Measurements from ENCODE around the gene SGPP2.
A peak's percentile ranks its signal among the peaks of the same experiment; 100 is the strongest.

Gene SGPP2

GRCh38 chr2:222506230-222506935 is 82.0 kb downstream of the SGPP2 start:
- no peaks in the 10 kb centered on the region for H3K4me1 ChIP-seq (ENCODE audit: control insufficient read depth, low read depth, low read length)
- no peak overlapping the region for H3K4me3 ChIP-seq (ENCODE audit: low read length)
- no peaks in the 10 kb centered on the region for H3K27me3 ChIP-seq (ENCODE audit: control insufficient read depth, insufficient read depth, low read length)
- H3K27ac ChIP-seq (ENCODE audit: low read length) = no peak overlapping the region
- H3K9ac ChIP-seq (ENCODE audit: low read length) = no peak overlapping the region
- H3K9me3 ChIP-seq (ENCODE audit: control insufficient read depth, low read depth, low read length) = no peaks in the 10 kb centered on the region
- no peaks in the 10 kb centered on the region for H3K36me3 ChIP-seq (ENCODE audit: control insufficient read depth, low read depth, low read length)

DNA sequence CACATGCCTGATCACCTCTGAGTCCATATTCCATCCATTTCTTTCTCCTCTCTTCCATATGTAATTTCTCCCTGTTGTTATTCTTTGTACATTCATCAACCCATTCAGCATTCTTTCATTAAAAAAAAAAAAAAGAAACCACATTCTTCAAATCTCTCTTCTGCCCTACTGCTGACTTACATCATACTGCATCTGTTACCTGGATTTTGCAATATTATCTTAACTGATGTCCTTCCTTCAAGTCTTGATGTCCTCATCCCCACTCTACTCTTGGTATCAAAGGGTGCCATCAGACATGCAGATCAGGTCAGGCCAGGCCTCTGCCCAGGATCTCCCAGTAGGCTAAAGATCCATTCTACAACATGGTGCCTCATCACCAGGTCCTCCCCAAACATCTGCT is 90.6 kb downstream of the SGPP2 start:
- H3K4me3 ChIP-seq (ENCODE audit: low read length) = no peak overlapping the region
- no peaks in the 10 kb centered on the region for H3K9me3 ChIP-seq (ENCODE audit: control insufficient read depth, low read depth, low read length)
- no peak overlapping the region for H3K9ac ChIP-seq (ENCODE audit: low read length)
- H3K27me3 ChIP-seq (ENCODE audit: control insufficient read depth, insufficient read depth, low read length) = peaks cover 7% of the 10 kb centered on the region
- peaks cover 15% of the 10 kb centered on the region for H3K4me1 ChIP-seq (ENCODE audit: control insufficient read depth, low read depth, low read length)
- no peaks in the 10 kb centered on the region for H3K36me3 ChIP-seq (ENCODE audit: control insufficient read depth, low read depth, low read length)
- no peak overlapping the region for H3K27ac ChIP-seq (ENCODE audit: low read length)

DNA sequence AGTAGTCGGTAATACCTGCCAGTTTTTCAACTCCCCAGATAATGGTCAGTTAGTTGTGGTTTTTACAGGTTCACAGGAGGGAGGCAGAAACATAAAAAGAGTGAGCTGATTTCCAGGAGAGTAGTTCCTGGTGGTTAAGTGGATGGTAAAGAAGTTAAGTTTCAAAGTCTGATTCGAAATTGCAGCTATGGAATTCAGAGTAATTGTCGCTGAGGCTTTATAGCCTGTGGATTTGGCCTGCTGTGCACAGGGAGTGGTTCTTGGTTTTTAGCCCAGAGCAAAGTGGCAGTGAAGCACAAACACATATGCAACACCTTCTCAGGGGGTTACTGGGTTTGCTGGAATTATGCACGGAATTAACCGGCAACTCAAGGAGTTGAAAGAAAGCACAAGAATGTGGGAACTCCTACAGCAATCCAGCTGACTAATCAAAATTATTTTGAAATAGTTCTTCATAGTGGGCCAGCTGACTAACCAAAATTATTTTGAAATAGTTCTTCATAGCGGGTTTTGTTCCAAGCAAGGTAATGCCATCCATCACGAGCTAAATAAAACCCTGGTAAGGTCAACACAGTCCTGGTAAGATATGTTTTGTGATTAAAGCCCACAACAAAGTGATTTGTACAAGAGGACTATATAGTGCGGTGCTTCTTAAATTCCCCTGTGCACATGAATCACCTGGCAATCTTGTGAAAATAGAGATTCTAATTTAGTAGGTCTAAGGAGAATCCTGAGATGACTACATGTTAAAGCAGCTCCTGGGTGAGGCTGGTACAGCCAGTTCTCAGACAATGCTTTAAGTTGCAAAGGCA is 94.4 kb downstream of the SGPP2 start:
- H3K27ac ChIP-seq (ENCODE audit: low read length) = no peak overlapping the region
- H3K4me3 ChIP-seq (ENCODE audit: low read length) = peak overlapping the region; percentile 9
- no peaks in the 10 kb centered on the region for H3K9me3 ChIP-seq (ENCODE audit: control insufficient read depth, low read depth, low read length)
- H3K36me3 ChIP-seq (ENCODE audit: control insufficient read depth, low read depth, low read length) = no peaks in the 10 kb centered on the region
- no peak overlapping the region for H3K9ac ChIP-seq (ENCODE audit: low read length)
- peaks cover 15% of the 10 kb centered on the region for H3K4me1 ChIP-seq (ENCODE audit: control insufficient read depth, low read depth, low read length)
- peaks cover 7% of the 10 kb centered on the region for H3K27me3 ChIP-seq (ENCODE audit: control insufficient read depth, insufficient read depth, low read length)

DNA sequence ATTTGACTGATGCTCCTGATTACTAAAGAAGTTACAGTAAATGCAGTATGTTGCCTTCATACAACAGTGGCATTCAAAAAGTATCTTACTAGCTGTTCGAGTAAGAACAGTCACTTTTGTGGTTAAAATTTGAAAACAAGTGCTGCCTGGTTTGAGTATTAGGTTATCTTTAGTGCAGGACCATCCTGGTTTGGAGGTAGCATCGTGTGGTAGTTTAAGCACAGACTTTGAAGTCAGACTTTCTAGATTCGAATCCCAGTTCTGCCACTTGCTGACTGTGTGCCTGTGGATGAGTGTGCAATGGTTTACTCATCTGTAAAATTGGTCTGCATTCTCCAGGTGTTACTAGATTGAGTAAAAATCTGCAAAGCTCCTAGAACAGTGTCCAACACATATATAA is 96.8 kb downstream of the SGPP2 start:
- Histone ChIP-seq H3K4me3 (ENCODE audit: low read length) (no peak overlapping the region), H3K27ac (ENCODE audit: low read length) (no peak overlapping the region), H3K27me3 (ENCODE audit: control insufficient read depth, insufficient read depth, low read length) (peaks cover 7% of the 10 kb centered on the region), H3K9ac (ENCODE audit: low read length) (no peak overlapping the region), H3K4me1 (ENCODE audit: control insufficient read depth, low read depth, low read length) (peaks cover 15% of the 10 kb centered on the region), H3K9me3 (ENCODE audit: control insufficient read depth, low read depth, low read length) (no peaks in the 10 kb centered on the region), H3K36me3 (ENCODE audit: control insufficient read depth, low read depth, low read length) (no peaks in the 10 kb centered on the region)

- Histone ChIP-seq H3K27me3 (ENCODE audit: control insufficient read depth, insufficient read depth, low read length) (peaks cover 4% of the 10 kb centered on the region), H3K9me3 (ENCODE audit: control insufficient read depth, low read depth, low read length) (no peaks in the 10 kb centered on the region), H3K9ac (ENCODE audit: low read length) (no peak overlapping the region), H3K27ac (ENCODE audit: low read length) (no peak overlapping the region), H3K36me3 (ENCODE audit: control insufficient read depth, low read depth, low read length) (no peaks in the 10 kb centered on the region), H3K4me1 (ENCODE audit: control insufficient read depth, low read depth, low read length) (peaks cover 15% of the 10 kb centered on the region), H3K4me3 (ENCODE audit: low read length) (no peak overlapping the region)
Measured at GRCh38 chr2:222522082-222522481, 97.7 kb downstream of the SGPP2 start.

GRCh38 chr2:222523783-222524544 is 99.6 kb downstream of the SGPP2 start:
- Histone ChIP-seq H3K4me1 (ENCODE audit: control insufficient read depth, low read depth, low read length) (peaks cover 4% of the 10 kb centered on the region), H3K4me3 (ENCODE audit: low read length) (no peak overlapping the region), H3K9ac (ENCODE audit: low read length) (no peak overlapping the region), H3K27me3 (ENCODE audit: control insufficient read depth, insufficient read depth, low read length) (no peaks in the 10 kb centered on the region), H3K9me3 (ENCODE audit: control insufficient read depth, low read depth, low read length) (no peaks in the 10 kb centered on the region), H3K27ac (ENCODE audit: low read length) (no peak overlapping the region), H3K36me3 (ENCODE audit: control insufficient read depth, low read depth, low read length) (no peaks in the 10 kb centered on the region)

GRCh38 chr2:222525811-222526210 is 101.5 kb downstream of the SGPP2 start:
- no peaks in the 10 kb centered on the region for H3K9me3 ChIP-seq (ENCODE audit: control insufficient read depth, low read depth, low read length)
- no peak overlapping the region for H3K9ac ChIP-seq (ENCODE audit: low read length)
- H3K27ac ChIP-seq (ENCODE audit: low read length) = no peak overlapping the region
- H3K4me3 ChIP-seq (ENCODE audit: low read length) = no peak overlapping the region
- H3K27me3 ChIP-seq (ENCODE audit: control insufficient read depth, insufficient read depth, low read length) = no peaks in the 10 kb centered on the region
- no peaks in the 10 kb centered on the region for H3K36me3 ChIP-seq (ENCODE audit: control insufficient read depth, low read depth, low read length)
- no peaks in the 10 kb centered on the region for H3K4me1 ChIP-seq (ENCODE audit: control insufficient read depth, low read depth, low read length)

DNA sequence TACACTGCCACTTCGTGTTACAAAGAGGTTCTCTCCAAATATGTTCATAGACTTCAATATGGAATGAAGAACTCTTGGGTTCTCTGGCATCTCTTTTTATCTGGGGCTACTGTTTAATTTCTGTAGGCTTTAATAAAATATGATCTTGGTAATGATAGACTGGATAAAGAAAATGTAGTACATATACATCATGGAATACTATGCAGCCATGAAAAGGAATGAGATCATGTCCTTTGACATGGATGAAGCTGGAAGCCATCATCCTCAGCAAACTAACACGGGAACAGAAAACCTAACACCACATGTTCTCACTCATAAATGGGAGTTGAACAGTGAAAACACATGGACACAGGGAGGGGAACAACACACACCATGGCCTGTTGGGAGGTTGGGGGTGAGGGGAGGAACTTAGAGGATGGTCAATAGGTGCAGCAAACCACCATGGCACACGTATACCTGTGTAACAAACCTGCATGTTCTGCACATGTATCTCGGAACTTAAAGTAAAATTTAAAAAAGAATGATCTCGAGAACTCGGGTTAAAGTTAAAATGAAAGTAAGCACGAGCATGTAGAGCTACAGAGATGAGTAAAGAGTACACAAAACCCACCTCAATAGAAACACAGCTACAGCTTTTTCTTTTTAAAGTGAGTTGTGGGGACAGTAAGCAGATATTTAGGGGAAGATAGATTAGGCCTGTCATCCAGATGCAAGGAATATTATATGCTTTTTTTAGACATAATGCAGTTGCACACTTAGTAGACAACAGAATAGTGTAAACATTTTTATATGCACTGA is 102.3 kb downstream of the SGPP2 start:
- Histone ChIP-seq H3K27ac (ENCODE audit: low read length) (no peak overlapping the region), H3K9me3 (ENCODE audit: control insufficient read depth, low read depth, low read length) (no peaks in the 10 kb centered on the region), H3K36me3 (ENCODE audit: control insufficient read depth, low read depth, low read length) (no peaks in the 10 kb centered on the region), H3K27me3 (ENCODE audit: control insufficient read depth, insufficient read depth, low read length) (no peaks in the 10 kb centered on the region), H3K9ac (ENCODE audit: low read length) (no peak overlapping the region), H3K4me3 (ENCODE audit: low read length) (no peak overlapping the region), H3K4me1 (ENCODE audit: control insufficient read depth, low read depth, low read length) (no peaks in the 10 kb centered on the region)

- H3K27me3 ChIP-seq (ENCODE audit: control insufficient read depth, insufficient read depth, low read length) = no peaks in the 10 kb centered on the region
- H3K27ac ChIP-seq (ENCODE audit: low read length) = no peak overlapping the region
- H3K4me3 ChIP-seq (ENCODE audit: low read length) = no peak overlapping the region
- no peak overlapping the region for H3K9ac ChIP-seq (ENCODE audit: low read length)
- no peaks in the 10 kb centered on the region for H3K4me1 ChIP-seq (ENCODE audit: control insufficient read depth, low read depth, low read length)
- H3K36me3 ChIP-seq (ENCODE audit: control insufficient read depth, low read depth, low read length) = no peaks in the 10 kb centered on the region
- no peaks in the 10 kb centered on the region for H3K9me3 ChIP-seq (ENCODE audit: control insufficient read depth, low read depth, low read length)
Measured at GRCh38 chr2:222532315-222532714, 108.0 kb downstream of the SGPP2 start.

- Histone ChIP-seq H3K27me3 (ENCODE audit: control insufficient read depth, insufficient read depth, low read length) (no peaks in the 10 kb centered on the region), H3K27ac (ENCODE audit: low read length) (no peak overlapping the region)
Measured at GRCh38 chr2:222535477-222535876, 111.1 kb downstream of the SGPP2 start.

GRCh38 chr2:222538535-222538934 is 114.2 kb downstream of the SGPP2 start:
- H3K27ac ChIP-seq (ENCODE audit: low read length) = no peak overlapping the region
- no peaks in the 10 kb centered on the region for H3K9me3 ChIP-seq (ENCODE audit: control insufficient read depth, low read depth, low read length)
- H3K9ac ChIP-seq (ENCODE audit: low read length) = no peak overlapping the region
- no peaks in the 10 kb centered on the region for H3K36me3 ChIP-seq (ENCODE audit: control insufficient read depth, low read depth, low read length)
- no peaks in the 10 kb centered on the region for H3K4me1 ChIP-seq (ENCODE audit: control insufficient read depth, low read depth, low read length)
- no peaks in the 10 kb centered on the region for H3K27me3 ChIP-seq (ENCODE audit: control insufficient read depth, insufficient read depth, low read length)
- H3K4me3 ChIP-seq (ENCODE audit: low read length) = no peak overlapping the region

More at GRCh38 chr2:222535477-222535876, 111.1 kb downstream of the SGPP2 start:
- H3K36me3 ChIP-seq (ENCODE audit: control insufficient read depth, low read depth, low read length) = no peaks in the 10 kb centered on the region
- H3K9me3 ChIP-seq (ENCODE audit: control insufficient read depth, low read depth, low read length) = no peaks in the 10 kb centered on the region
- H3K9ac ChIP-seq (ENCODE audit: low read length) = no peak overlapping the region
- H3K4me1 ChIP-seq (ENCODE audit: control insufficient read depth, low read depth, low read length) = no peaks in the 10 kb centered on the region
- H3K4me3 ChIP-seq (ENCODE audit: low read length) = no peak overlapping the region
